GM19043 (cell line): ENCODE data around the gene GDPD3.
"Not testable (repeated sequence)": the region's sequence is repeated elsewhere in the genome, so short reads cannot be mapped to it uniquely, and the experiment has no call there.

Experiments used
- ATAC-seq: cut with Tn5 transposase; IDR thresholded peaks from one replicate; pipeline ENCODE4 v1.9.1; 2021; ENCODE audit warnings: low read depth; ENCODE audit not compliant: unreplicated experiment

Gene GDPD3

DNA sequence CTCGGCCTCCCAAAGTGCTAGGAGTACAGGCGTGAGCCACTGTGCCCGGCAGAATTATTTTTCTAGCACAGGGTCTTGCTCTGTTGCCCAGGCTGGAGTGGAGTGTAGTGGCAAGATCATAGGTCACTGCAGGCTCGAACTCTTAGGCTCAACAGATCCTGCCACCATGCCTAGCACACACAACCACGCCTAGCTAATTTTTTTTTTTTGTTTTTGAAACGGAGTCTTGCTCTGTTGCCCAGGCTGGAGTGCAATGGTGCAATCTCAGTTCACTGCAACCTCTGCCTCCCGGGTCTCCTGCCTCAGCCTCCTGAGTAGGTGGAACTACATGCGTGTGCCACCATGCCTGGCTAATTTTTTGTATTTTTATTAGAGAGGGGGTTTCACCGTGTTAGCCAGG is 12.4 kb upstream of the GDPD3 start:
- not testable (repeated sequence) for ATAC-seq

DNA sequence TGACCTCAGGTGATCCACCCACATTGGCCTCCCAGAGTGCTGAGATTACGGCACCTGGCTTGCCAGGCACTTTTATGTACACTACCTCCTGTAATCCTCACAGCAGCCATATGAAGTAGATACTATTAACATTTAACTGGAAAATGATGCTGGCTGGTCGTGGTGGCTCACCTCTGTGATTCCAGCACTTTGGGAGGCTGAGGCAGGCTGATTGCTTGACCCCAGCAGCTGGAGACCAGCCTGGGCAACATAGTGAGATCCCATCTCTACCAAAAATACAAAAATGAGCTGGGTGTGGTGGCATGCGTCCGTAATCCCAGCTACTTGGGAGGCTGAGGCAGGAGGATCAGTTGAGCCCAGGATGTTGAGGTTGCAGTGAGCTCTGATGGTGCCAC is 11.6 kb upstream of the GDPD3 start:
- ATAC-seq: no peak

- ATAC-seq: no peak
Observed at GRCh38 chr16:30122604-30123160, 9.3 kb upstream of the GDPD3 start.

DNA sequence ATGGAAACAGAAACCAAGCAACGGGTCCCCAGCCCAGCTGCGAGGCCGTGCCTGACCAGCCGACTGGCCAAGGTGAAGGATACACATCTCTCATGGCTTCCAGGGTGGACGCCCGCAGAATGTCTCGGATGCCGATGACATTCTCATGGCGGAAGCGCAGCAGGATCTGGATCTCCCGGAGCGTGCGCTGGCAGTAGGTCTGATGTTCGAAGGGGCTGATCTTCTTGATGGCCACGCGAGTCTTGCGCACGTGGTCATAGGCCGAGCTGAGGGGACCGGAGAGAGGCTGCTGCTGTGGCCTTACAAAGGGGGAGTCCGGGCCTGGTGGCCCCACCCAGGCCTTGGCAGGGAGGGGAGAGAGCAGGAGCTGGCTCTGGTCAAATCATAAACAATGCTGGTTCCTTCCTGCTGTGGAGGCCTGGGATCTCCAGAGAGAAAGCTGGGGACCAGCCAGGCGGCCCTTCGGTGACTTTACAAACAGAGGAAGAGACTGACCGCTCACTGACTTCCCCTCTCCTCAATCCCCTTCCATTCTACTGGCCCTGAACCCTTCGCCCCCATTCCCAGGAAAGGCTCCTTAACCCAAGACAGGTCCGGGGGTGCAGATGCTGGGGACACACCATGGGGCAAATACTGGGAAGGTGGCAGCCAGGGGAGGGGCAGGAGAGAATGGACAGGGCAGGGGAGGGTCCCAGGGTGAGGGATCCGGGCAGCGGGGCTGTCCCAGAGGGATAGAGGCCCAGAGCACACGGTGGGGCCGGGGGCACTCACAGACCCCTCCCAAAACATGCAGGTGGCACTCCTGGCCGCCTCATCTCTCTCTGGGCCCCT is 8.6 kb upstream of the GDPD3 start:
- no peak for ATAC-seq

GRCh38 chr16:30120340-30121105 is 7.2 kb upstream of the GDPD3 start:
- no peak for ATAC-seq

- ATAC-seq: no peak
Observed at GRCh38 chr16:30119428-30119827, 6.1 kb upstream of the GDPD3 start.

DNA sequence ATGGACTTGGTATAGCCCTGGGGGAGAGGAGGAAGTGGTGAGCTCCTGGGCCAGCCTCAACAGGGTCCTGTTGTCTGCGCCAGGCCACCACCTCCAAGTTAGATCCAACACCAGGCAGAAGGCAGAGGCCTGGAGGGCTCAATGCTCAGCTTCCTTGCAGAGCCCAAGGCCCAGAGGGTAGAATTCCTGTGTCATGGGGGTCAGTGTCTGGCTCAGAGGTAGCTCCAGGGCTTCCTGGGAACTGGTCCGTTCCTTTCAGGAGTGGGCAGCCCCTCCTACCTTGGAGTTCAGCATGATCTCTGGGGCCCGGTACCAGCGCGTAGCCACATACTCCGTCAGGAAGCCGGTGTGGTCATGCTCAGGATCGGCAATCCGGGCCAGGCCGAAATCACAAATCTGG is 4.4 kb upstream of the GDPD3 start:
- ATAC-seq: no peak

DNA sequence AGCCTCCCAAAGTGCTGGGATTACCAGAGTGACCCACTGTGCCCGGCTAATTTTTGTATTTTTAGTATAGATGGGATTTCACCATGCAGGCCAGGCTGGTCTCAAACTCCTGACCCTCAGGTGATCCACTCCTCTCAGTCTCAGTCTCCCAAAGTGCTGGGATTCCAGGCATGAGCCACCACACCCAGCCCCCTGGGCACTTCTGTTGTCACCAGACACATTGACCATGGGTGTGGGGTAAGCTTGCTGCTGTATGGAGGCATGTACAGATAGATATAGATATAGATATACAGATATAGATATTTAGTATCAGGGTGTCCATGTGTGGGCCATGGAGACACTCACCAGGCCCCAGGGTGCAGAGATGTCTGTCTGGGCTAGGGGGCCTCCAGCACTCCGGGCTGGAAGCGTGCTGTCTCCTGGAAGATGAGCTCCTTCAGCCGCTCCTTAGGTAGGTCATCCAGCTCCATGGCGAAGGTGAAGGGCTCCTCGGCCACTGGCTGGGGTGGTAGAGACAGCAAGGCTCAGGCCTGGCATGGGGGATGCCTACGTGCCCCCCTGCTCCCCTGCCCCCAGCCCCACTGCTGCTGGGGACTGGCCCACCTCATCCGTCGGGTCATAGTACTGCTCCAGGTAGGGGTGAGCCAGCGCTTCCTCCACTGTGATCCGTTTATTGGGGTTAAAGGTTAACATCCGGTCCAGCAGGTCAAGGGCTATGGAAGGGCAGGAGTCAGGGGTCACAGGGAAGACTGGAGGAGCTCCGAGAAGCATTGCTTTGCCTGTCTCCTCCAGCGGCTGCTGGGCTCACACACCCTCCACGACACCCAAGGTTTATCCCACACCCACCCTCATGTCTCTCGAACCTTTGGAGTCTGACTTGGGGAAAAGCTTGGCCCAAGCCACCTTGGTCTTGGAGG is 3.2 kb upstream of the GDPD3 start:
- no peak for ATAC-seq

DNA sequence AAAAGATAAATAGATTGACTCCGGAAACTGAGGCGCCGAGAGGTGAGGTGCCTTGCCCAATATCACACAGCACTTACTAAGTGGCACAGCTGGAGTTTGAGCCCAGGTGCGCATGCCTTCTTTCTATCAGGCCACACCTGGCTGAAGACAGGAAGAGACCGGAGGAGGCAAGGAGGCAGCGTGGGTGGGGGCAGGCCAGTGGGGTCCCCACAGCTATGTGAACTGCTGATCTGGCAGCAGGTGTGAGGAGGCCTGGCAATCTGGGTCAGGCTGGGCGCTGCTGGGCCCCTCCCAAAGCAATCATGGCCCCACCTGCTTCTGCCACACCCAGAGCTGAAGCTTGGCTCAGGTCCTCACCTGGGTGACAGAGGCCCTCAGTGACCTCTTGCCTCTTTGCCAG is 1.9 kb upstream of the GDPD3 start:
- ATAC-seq: no peak

DNA sequence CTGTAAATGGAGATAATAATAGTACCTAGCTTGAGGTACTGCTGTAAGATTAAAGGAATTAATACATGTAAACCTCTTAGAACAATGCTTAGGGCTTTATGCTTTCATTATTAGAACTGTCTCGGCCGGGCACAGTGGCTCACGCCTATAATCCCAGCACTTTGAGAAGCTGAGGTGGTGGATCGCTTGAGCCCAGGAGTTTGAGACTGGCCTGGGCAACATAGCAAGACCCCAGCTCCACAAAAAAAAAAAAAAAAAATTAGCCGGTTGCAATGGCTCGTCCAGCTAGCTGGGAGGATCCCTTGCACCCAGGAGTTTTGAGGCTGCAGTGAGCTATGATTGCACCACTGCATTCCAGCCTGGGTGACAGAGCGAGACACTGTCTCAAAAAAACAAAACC is 1.5 kb upstream of the GDPD3 start:
- ATAC-seq: not testable (repeated sequence)

DNA sequence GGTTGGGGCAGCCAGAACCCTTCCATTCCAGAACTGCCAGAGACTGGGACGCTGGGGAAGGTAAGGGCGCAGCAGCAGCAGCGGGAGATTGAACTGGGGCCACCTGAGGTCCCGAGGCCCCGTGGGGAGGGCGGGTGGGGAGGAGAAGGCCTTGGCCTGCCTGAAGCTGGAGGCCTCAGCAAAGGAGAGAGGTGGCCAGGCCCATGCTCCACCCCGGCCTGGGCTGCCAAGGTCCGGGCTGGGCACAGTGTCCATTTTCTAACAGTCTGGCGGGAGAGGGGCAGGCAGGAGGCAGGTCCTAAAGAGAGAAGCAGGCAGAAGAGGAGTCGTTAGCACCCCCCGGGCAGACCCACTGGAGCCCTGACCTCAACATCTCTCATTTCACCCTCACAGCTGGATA is 1.1 kb upstream of the GDPD3 start:
- ATAC-seq: no peak

DNA sequence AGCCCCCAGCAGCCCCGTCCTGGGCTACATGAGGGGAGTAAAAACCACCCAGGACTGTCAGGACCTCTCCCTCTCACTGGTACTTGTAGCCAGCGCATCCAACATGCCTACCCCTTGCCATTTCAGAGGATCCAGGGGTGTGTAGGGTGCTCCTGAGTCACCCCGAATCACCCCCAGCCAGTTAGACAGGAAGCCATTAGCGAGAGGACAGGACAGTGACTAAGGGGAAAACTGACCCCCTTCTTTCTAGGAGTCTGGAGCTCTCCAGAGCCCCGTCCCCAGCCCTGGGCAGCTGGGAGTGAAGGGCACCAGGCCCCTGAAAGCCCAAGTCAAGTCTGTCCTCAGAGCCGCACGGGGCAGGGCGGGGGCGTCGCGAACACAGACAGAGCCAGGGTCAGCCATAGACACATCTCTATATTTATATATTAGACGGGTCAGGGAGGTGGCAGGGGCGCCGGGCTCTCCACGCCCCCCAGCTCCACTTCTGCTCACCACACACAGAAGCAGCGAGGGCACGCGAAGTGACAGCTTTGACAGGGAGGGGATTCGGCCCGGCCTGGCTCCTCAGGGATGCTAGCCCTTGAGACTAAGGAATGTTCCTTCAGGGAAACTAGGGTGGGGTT is 485 bp upstream of the GDPD3 start:
- ATAC-seq: no peak

DNA sequence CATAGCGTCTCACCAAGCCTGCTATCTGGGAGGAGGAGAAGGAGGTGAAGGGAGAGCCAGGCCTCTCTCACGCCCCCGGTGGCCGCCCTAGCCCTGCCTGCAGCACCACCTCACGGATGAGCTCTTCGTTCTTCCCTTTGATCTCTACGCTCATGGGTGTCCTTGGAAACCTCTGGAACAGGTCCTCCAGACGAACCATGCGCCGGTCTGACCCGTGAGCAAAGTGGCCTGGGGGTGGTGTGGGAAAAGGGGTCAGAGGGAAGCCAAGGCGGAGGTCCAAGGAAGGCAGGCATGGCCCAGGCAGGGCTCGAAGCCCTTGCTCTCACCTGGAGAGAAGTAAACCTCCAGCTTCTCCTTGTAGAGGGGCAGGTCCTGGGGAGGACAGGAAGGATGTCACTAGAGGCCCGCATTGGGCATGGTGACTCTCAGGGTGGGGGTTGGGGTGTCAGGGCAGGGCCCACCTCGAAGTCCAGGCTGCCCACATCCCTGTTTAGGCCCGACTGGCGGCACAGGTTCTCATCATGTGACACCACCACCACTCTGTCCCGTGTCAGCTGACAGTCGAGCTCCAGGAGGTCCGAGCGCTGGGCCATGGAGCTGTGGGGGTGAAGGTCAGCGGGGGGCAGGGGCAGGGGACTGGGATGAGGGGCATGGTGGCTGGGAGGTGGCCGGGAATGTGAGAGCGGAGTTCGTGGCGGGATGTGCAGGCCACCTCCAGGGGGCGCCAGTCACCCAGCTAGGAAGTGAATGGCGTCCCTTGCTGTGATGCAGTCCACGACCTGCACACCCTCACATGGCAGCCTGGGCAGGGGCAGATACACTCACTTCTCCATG is 923 bp downstream of the GDPD3 start:
- no peak for ATAC-seq

- ATAC-seq: no peak
Observed at GRCh38 chr16:30110661-30111060, 2.7 kb downstream of the GDPD3 start.

DNA sequence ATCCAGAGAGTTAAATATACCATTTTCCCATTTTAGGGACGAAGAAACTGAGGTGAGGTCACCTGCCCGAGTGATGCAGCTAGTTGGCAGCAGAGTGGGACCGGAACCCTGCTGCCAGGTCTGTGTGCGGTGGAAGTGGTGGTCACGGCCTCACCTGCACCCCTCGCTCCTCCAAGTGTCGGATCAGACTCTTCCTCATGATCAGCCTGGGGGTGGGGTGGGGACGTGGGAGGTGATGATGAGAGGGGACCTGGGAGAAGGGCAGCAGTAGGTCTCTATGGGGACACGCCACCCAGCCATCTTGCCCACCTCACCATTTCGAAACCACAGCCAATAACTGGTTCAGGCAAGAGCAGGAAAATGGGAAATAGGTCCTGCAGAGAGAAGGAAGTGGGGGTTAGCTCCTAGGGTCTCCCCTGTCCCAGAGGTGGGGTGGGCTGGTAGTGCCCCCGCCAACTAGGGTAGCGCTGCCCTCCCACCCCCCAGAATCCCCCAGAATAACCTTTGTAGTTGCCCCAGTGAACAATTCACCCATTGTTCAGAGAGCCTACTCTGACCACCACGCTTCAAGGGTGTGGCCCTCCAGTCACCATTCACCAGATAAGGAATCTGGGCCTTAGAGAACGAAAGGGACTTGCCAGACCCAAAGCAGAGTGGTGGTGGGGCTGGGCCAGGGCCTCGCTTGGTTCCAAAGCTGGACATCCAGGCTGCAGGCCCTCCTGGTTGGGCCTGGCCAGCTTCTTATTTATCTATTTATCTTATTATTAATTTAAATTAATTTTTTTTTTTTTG is 5.1 kb downstream of the GDPD3 start:
- no peak for ATAC-seq

DNA sequence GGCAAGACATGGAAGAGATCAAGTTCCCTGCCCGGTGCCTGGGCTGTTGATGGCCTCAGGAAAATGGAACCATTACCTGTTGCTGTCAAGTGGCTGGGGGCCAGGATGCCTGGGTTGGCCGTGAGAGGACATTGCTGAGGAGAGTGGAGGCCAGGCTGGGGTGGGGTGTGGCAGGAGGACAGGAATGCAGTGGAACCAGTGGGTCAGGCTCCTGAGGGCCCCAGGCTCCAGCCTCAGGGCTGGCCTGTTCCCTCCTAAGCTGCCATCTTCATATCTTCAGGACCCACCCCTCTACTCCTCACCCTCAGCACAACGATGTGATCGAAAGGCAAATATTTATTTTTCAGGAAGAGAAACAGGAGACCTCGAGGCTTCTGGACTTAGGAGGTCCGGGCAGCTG is 8.8 kb downstream of the GDPD3 start:
- no peak for ATAC-seq

DNA sequence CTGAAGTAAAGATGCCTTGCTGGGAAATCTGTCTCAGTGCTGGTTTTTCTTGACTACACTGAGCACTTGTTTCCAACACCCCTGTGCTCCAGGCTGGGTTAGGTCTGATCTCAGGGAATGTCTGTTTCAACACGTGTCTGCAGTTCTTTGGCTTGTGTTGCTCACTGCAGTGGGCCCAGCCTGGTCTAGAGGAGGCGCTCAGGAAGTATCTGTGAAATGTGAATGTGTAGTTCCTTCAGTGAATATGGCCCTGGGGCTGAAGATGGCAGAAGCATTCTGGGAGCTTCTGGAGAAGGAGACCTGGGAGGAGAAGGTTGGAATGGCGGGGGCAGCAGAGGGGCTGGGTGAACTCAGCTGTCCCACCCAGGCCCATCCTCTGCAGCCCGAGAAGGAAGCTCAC is 9.2 kb downstream of the GDPD3 start:
- ATAC-seq: no peak

- ATAC-seq: no peak
Observed at GRCh38 chr16:30096862-30097563, 16.3 kb downstream of the GDPD3 start.
